GM23248 (cell line): ENCODE results near the gene PIGN. TPM values are rescaled to one million over a fixed set of nuclear protein-coding genes. Genes with fewer than 3 reads are reported as not detected.
A peak's percentile ranks its signal among the peaks of the same experiment; 100 is the strongest.

Source experiments
- DNase-seq: peaks from one replicate; pipeline ENCODE4 v3.0.0-alpha.2; 2015
- H2AFZ ChIP-seq: fragments of 200-600 bp; sonication (generic); 2 replicates; pipeline ENCODE4 v1.6.1; 2016; ENCODE audit warnings: antibody characterized with exemption
- H3F3A ChIP-seq: fragments of 200-600 bp; sonication (generic); 2 replicates; pipeline ENCODE4 v1.6.1; 2016; ENCODE audit warnings: mild to moderate bottlenecking, antibody characterized with exemption, mixed run types; ENCODE audit not compliant: insufficient read depth
- H3K27ac ChIP-seq: fragments of 200-600 bp; sonication (generic); 2 replicates; pipeline ENCODE4 v1.5.1; 2016; ENCODE audit warnings: mild to moderate bottlenecking
- H3K27me3 ChIP-seq: fragments of 200-600 bp; sonication (generic); replicated peaks from 2 replicates; pipeline ENCODE4 v1.6.1; 2016; ENCODE audit warnings: mild to moderate bottlenecking; ENCODE audit not compliant: insufficient read depth
- H3K36me3 ChIP-seq: fragments of 200-600 bp; sonication (generic); 2 replicates; pipeline ENCODE4 v1.6.1; 2016; ENCODE audit warnings: low read depth, mild to moderate bottlenecking
- H3K4me1 ChIP-seq: fragments of 200-600 bp; sonication (generic); 2 replicates; pipeline ENCODE4 v1.6.1; 2016; ENCODE audit warnings: mild to moderate bottlenecking; ENCODE audit not compliant: insufficient read depth
- H3K4me2 ChIP-seq: fragments of 200-600 bp; sonication (generic); one replicate; pipeline ENCODE4 v1.6.1; 2016; ENCODE audit warnings: mild to moderate bottlenecking; ENCODE audit not compliant: unreplicated experiment
- H3K4me3 ChIP-seq: fragments of 200-600 bp; sonication (generic); 2 replicates; pipeline ENCODE4 v1.5.1; 2016; ENCODE audit warnings: mild to moderate bottlenecking
- H3K79me2 ChIP-seq: fragments of 200-600 bp; sonication (generic); 2 replicates; pipeline ENCODE4 v1.6.1; 2016; ENCODE audit warnings: mild to moderate bottlenecking; ENCODE audit not compliant: insufficient read depth
- H3K9ac ChIP-seq: fragments of 200-600 bp; sonication (generic); 2 replicates; pipeline ENCODE4 v1.6.1; 2016; ENCODE audit warnings: mild to moderate bottlenecking
- H3K9me2 ChIP-seq: fragments of 200-600 bp; sonication (generic); 2 replicates; pipeline ENCODE4 v1.6.1; 2016; ENCODE audit warnings: mixed run types, mild to moderate bottlenecking, moderate library complexity; ENCODE audit not compliant: insufficient read depth
- H3K9me3 ChIP-seq: fragments of 200-600 bp; sonication (generic); one replicate; pipeline ENCODE4 v1.6.1; 2017; ENCODE audit warnings: low read depth
- H4K20me1 ChIP-seq: fragments of 200-600 bp; sonication (generic); 2 replicates; pipeline ENCODE4 v1.6.0; 2016; ENCODE audit not compliant: insufficient read depth
- EZH2 ChIP-seq: fragments of 200-600 bp; sonication (generic); IDR thresholded peaks from 2 replicates; pipeline ENCODE4 v1.6.1; 2018; ENCODE audit warnings: antibody characterized with exemption, mild to moderate bottlenecking; ENCODE audit not compliant: insufficient read depth, poor library complexity, severe bottlenecking
- EZH2phosphoT487 ChIP-seq: fragments of 200-600 bp; sonication (generic); IDR thresholded peaks from 2 replicates; pipeline ENCODE4 v1.6.1; 2018; ENCODE audit warnings: antibody characterized with exemption, moderate library complexity, mild to moderate bottlenecking, low read depth; ENCODE audit not compliant: insufficient read depth
- WGBS, 2 experiments: methylation state at CpG; one replicate each; pipeline ENCODE4 v1.1.6; 2015 to 2017; ENCODE audit warnings: low lambda C conversion rate in 2 of 2, low coverage in 1 of 2; ENCODE audit errors: missing lambda C conversion rate in 2 of 2; 5-methylcytosine and 5-hydroxymethylcytosine counted together
- in situ Hi-C: fragments of 300-500 bp; cut with MboI; formaldehyde crosslinking; loops from 2 replicates; pipeline ENCODE4 v1.15.0; 2020
- polyA plus RNA-seq: library from polyadenylated mRNA; unstranded; fragments of >200 nt; fragmentation: Nextera tagmentation; extraction: Ambion mirVana; gene quantifications from 2 replicates; pipeline ENCODE4 v1.2.1, GENCODE V29; 2016
- total RNA-seq: library from RNA; depleted of rRNA; stranded (reverse); fragments of >200 nt; shearing (Covaris generic); gene quantifications from 2 replicates; pipeline ENCODE4 v1.2.3, GENCODE V29; 2014

The PIGN gene
- total and polyA plus RNA-seq, 2 experiments from 2014 or later: 16.0 to 27.2 TPM

DNA sequence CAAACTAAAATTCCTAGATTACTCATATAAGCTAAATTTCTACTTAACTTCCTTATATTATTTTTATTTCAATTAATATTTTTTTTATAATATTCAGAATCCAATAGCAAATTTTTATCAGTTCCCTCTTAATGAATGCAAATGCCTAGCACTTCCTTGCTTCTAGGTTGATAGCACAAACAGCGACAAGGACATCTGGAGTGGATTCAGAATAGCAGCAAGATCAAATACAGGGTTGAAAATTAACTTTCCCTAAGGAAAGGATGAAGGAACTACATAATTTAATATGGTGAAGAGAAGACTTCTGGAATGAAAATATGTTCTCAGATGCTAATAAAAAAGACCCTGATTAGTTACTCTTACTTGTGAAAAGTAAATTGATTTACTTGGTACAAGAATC lies 64.5 kb downstream of the PIGN start:
- Histone ChIP-seq H3K27ac (no peak overlapping the region), H3K4me1 (peaks cover 12% of the 10 kb centered on the region), H2AFZ (no peak overlapping the region), H3K79me2 (no peaks in the 10 kb centered on the region), H3K9ac (no peak overlapping the region), H3K27me3 (no peaks in the 10 kb centered on the region), H3K4me3 (no peak overlapping the region), H4K20me1 (no peaks in the 10 kb centered on the region), H3K9me3 (no peaks in the 10 kb centered on the region), H3K36me3 (peaks cover 3% of the 10 kb centered on the region; the same call in 1 of the 2 replicates), H3K4me2 (no peak overlapping the region), H3F3A (no peaks in the 10 kb centered on the region), H3K9me2 (no peaks in the 10 kb centered on the region)
- WGBS, 2 experiments: 93 to 100% methylated on average over 1 of the region's 1 CpG
- no peak for DNase-seq
- in situ Hi-C loops: no loop called here
- TF ChIP-seq EZH2 (no peak), EZH2phosphoT487 (no peak)

DNA sequence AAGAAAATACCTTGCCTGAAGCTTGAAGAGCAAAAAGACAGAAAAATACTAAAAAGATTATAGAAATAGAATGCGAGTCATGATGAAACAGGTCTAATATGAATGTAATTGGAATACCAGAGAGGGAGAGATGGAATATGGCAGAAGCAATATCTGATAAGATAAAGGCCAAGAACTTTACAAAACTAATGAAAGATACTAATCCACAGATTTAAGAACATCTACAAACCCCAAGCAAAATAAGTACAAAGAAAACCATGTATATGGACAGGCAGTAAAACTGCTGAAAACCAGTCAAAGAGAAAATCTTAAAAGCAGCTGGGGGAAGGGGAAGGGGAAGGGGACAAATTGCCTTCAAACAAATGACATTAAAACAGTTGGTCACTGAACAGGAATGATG lies 67.0 kb downstream of the PIGN start:
- H3K27me3 ChIP-seq: no peaks in the 10 kb centered on the region
- no peaks in the 10 kb centered on the region for H3K9me2 ChIP-seq
- H4K20me1 ChIP-seq: no peaks in the 10 kb centered on the region
- no peak overlapping the region for H3K4me3 ChIP-seq
- no peaks in the 10 kb centered on the region for H3F3A ChIP-seq
- no peak for DNase-seq
- H2AFZ ChIP-seq: no peak overlapping the region
- no peak overlapping the region for H3K4me2 ChIP-seq
- no peaks in the 10 kb centered on the region for H3K79me2 ChIP-seq
- 97 to 100% methylated on average over 1 of the region's 1 CpG for WGBS, 2 experiments
- peaks cover 3% of the 10 kb centered on the region; the same call in 1 of the 2 replicates for H3K36me3 ChIP-seq
- TF ChIP-seq EZH2phosphoT487: no peak
- no peak for TF ChIP-seq EZH2
- H3K9ac ChIP-seq: no peak overlapping the region
- peaks cover 12% of the 10 kb centered on the region for H3K4me1 ChIP-seq
- H3K27ac ChIP-seq: no peak overlapping the region
- in situ Hi-C loops: loop anchor here (10.0 kb wide), 1 partner anchor 215 kb away; no protein-coding TSS in a partner anchor
- no peaks in the 10 kb centered on the region for H3K9me3 ChIP-seq

DNA sequence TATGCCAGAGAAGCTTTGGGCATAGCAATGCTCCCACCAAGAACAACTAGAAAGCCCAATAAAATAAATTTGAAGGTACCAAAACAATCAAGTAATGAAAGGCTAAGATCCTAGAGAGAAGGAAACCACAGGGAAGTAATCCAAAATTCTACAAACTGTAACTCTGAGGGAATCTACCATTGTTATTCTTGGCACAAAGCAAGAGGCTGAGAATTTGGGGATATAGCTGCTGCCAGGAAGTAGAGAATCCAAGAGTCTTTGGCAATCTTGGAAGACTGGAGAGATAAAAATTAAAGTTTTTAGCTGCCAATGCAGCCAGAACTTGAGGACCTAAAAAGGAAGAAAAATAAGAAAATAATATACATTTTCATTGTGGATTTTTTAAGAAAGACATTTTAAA lies 68.5 kb downstream of the PIGN start:
- Histone ChIP-seq H3K79me2 (no peaks in the 10 kb centered on the region), H3K4me3 (no peak overlapping the region), H3K4me1 (peaks cover 12% of the 10 kb centered on the region), H3K4me2 (no peak overlapping the region), H4K20me1 (no peaks in the 10 kb centered on the region), H3F3A (no peaks in the 10 kb centered on the region), H3K9me3 (no peaks in the 10 kb centered on the region), H2AFZ (no peak overlapping the region), H3K36me3 (no peaks in the 10 kb centered on the region), H3K27me3 (no peaks in the 10 kb centered on the region), H3K27ac (no peak overlapping the region), H3K9me2 (no peaks in the 10 kb centered on the region), H3K9ac (no peak overlapping the region)
- in situ Hi-C loops: loop anchor here (10.0 kb wide), 1 partner anchor 214 kb away; no protein-coding TSS in a partner anchor
- TF ChIP-seq EZH2phosphoT487 (no peak), EZH2 (no peak)
- peak; percentile 73 for DNase-seq

DNA sequence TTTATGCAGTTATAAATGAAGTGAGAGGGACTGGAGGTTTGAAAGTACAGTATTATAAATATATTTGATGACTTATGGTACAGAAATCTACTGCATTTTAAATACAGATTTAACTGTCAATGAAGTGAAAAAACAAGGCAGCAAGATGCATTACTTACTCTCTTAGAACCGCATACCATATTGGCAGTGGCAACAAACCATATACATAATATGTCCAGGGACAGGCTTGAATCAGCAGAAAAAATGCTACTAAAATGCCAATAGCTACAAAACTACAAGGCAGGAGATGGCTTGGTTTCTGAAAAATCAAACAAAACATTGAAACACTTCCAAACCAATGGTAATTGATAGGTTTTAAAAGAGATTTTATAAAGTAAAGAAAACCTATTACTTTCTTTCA lies 77.2 kb downstream of the PIGN start:
- Histone ChIP-seq H3K9me2 (no peaks in the 10 kb centered on the region), H2AFZ (no peak overlapping the region), H3K27ac (no peak overlapping the region), H3K79me2 (no peaks in the 10 kb centered on the region), H3K27me3 (no peaks in the 10 kb centered on the region), H3K9me3 (no peaks in the 10 kb centered on the region), H3F3A (no peaks in the 10 kb centered on the region), H3K4me2 (no peak overlapping the region), H3K4me3 (no peak overlapping the region), H3K36me3 (no peaks in the 10 kb centered on the region), H4K20me1 (no peaks in the 10 kb centered on the region), H3K9ac (no peak overlapping the region), H3K4me1 (no peaks in the 10 kb centered on the region)
- in situ Hi-C loops: loop anchor here (10.0 kb wide), 1 partner anchor 205 kb away; no protein-coding TSS in a partner anchor
- no peak for TF ChIP-seq EZH2
- TF ChIP-seq EZH2phosphoT487: no peak
- whole genome bisulfite sequencing, 2 experiments: 92 to 97% methylated on average over 1 of the region's 1 CpG
- no peak for DNase-seq

DNA sequence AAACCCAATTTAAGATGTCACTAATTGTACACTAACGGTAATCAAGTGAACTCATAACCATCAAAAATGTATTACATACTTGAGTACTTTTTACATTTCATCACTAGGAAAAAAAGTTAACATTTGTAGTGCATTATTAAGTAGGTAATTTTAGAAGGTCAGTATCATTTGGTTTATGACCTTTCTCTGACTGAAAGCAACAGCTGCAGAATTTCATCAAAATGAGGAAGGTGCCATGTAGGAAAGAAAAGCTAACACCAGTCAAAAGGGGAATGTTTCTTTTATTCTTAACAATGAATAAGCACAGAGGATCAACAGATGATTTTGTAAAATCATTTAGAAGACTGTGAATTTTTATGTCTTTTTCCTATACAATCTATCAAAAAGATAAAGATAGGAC lies 79.0 kb downstream of the PIGN start:
- H3K4me3 ChIP-seq: no peak overlapping the region
- no peak overlapping the region for H3K4me2 ChIP-seq
- H4K20me1 ChIP-seq: no peaks in the 10 kb centered on the region
- no peak for DNase-seq
- no peaks in the 10 kb centered on the region for H3K9me2 ChIP-seq
- H3K9me3 ChIP-seq: no peaks in the 10 kb centered on the region
- H2AFZ ChIP-seq: no peak overlapping the region
- no peak for TF ChIP-seq EZH2
- no peak for TF ChIP-seq EZH2phosphoT487
- H3K27ac ChIP-seq: no peak overlapping the region
- H3K36me3 ChIP-seq: no peaks in the 10 kb centered on the region; the same call in 1 of the 2 replicates
- H3F3A ChIP-seq: no peaks in the 10 kb centered on the region
- H3K27me3 ChIP-seq: no peaks in the 10 kb centered on the region
- in situ Hi-C loops: no loop called here
- no peaks in the 10 kb centered on the region for H3K4me1 ChIP-seq
- no peak overlapping the region for H3K9ac ChIP-seq
- H3K79me2 ChIP-seq: no peaks in the 10 kb centered on the region
- WGBS, 2 experiments: 96 to 100% methylated on average over 1 of the region's 1 CpG
